HG03460 (cell line): ENCODE measurements around the gene TAS2R60.

Experiments
- ATAC-seq: cut with Tn5 transposase; IDR thresholded peaks from one replicate; pipeline ENCODE4 v1.9.1; 2021; ENCODE audit not compliant: unreplicated experiment

The TAS2R60 gene

DNA sequence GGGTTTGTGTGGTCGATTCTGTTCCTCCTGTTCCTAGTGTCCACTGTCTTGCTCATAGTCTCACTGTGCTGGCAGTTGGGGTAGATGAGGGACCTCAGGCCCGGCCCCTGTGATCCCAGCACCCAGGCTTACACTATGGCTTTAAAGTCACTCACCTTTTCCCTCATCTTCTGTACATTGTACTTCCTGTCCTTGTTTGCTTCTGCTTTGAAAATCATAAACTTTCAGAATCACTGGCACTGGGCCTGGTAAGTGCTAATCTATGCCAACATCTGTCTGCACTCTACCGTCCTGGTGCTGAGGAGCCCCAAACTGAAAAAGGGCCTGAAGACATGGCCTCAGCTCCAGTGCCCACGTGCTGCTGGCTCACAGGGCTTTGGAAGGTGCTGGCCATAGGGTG lies 5.7 kb upstream of the TAS2R60 start:
- peak; percentile 49 for ATAC-seq

DNA sequence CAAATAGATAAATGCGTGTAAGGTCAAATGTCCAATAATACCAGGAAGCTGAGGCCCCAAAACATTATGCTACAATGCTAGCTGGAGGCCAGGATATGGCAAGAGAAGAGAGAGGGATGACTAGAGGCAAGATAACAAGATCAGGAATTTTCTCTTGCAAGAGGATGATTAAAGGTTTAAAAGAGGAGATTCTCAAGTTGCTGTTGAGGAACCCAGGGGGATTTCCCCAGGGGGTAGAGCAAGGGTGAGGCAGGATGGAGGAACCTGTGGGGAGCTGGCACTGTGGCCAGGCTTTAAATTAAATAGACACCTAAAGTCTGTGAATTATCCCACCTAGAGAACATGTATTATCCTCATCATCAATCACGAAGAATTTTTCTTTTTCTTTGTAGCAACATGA lies 3.4 kb upstream of the TAS2R60 start:
- no peak for ATAC-seq

DNA sequence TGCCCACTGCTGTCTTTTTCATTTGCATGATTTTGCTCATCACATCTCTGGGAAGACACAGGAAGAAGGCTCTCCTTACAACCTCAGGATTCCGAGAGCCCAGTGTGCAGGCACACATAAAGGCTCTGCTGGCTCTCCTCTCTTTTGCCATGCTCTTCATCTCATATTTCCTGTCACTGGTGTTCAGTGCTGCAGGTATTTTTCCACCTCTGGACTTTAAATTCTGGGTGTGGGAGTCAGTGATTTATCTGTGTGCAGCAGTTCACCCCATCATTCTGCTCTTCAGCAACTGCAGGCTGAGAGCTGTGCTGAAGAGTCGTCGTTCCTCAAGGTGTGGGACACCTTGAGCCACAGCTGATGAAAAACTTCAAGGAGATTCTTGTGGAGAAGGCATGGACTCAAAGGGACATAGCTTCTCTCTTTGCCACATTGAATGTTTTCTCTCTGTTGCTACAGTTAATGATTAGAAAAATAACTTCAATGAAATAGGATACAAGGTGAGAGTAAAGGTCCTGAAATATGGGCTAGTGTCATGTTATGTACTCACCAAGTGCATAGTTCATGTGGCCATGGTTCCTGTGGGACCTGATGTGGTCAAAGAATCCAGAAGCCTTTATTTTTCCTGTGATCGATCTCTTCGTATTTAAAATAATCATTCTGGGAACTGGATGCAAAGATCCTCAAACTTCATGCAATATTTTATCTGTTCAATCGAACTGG lies 970 bp downstream of the TAS2R60 start:
- ATAC-seq = no peak

DNA sequence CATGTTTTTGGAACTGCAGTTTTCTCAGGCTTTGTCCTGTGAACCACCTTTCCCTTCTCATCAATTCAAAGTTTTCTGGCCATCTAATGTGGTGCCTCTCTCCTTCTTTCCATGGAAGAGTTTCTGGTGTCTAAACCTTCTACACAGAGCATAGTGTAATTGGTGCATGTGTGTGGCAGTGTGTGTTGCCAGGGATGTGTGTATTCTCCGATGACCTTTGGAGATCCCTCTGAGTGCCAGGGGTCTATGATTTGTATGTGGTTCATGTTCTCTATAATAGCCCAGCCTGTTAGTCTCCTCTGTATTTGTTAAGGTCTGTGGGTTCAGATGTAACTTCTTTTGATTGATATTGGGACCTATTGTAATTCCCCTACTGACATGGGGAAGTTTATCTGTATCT lies 1.5 kb downstream of the TAS2R60 start:
- ATAC-seq = no peak

DNA sequence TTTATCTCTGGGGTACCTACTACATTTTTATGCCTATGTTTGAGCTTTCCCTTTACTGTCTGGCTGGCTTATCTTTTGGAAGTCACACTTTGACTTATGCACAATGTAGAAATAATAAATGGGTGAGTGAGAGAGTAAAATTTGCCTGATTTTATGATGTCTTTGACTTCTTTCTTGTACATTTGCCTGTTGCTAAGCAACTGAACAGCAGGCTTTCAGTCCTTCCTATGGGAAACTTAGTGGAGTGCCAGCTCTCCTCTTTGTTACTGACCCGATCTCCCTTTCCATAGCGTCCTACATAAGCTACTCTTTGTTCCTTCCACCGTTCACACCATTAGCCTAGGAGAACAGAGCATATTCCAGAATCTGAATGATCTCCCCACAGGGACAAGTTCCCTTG lies 4.2 kb downstream of the TAS2R60 start:
- no peak for ATAC-seq

DNA sequence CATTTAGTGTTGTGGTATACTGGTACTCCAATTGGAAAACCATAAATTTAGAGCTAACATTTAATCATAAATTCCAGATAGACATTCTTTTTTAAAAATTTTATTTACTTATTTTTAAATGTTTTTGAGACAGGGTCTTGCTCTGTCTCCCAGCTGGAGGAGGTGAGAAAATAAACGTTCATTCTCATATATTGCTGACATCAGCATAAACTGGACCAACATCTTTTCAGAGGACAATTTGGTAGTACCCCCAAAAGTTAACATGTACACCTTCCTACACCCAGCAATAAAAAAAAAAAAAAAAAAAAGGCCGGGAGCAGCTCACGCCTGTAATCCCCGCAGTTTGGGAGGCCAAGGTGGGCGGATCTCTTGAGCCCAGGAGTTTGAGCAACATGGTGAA lies 5.2 kb downstream of the TAS2R60 start:
- no peak for ATAC-seq

DNA sequence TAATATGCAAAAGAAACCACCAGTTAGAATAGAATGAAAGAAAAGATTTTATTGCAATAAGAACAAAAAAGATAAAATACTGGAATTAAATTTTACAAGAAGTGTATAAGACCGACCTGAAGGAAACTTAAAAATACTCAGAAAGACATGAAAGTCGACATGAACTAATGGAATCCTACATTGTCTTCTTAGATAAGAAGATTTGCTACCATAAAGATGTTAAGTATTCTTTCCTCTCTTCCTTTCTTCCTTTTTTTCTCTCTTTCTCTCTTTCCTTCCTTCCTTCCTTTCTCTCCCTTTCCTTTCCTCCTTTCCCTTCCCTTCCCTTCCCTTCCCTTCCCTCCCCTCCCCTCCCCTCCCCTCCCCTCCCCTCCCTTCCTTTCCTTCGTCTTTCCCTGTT lies 6.5 kb downstream of the TAS2R60 start:
- ATAC-seq = no peak

DNA sequence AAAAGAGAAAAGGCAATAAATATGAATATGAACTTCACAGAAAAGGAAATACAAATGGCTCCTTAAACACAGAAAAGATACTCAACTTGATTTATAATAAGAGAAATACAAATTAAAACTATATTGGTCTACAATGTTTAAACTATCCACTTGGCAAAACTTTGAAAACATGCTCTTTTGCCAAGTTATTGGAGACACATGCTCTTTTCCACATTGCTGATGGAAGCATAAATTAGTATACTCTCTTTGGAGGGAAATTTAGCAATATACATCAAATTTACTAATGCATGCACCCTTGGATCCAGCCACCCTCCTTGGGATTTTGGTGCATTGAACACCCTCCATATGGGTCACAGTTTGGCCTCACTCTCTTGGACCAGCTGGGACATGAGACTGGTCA lies 7.9 kb downstream of the TAS2R60 start:
- no peak for ATAC-seq

DNA sequence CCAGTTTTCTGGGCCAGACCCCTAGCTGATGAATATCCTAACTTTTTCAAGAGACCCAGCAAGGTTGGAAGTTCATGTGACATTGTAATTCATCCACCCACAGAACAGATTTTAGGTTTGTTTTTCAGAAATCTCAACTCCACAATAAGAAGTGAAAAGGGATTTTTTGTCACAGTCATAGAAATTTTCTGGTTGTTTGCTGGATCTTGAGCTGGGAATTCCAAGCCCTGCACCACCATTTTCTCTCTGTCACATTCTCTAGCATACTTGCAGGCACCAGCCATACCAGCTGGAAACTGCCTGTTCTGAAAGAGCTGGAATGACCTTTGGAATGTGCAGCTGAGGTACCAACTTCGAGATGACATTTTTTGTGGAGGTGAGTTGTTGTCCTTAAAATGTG lies 8.5 kb downstream of the TAS2R60 start:
- no peak for ATAC-seq

DNA sequence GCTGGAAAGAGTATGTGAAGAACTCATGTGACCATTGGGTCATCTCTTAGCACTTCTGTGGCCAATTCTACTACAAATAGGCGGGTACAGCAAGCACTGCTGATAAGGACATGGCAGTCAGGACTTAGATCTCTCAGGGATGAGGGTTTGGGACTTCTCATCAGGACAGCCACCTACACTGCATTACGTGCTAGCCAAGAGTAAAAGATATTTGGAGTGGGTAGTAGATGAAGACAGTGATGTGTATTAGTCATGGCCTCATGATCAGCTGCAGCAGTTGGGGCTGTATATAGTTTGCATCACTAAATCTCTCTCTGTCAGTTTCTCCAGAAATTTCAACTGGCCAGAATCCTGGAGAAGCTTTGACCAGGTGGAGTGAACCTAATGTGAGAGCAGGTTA lies 9.2 kb downstream of the TAS2R60 start:
- no peak for ATAC-seq

DNA sequence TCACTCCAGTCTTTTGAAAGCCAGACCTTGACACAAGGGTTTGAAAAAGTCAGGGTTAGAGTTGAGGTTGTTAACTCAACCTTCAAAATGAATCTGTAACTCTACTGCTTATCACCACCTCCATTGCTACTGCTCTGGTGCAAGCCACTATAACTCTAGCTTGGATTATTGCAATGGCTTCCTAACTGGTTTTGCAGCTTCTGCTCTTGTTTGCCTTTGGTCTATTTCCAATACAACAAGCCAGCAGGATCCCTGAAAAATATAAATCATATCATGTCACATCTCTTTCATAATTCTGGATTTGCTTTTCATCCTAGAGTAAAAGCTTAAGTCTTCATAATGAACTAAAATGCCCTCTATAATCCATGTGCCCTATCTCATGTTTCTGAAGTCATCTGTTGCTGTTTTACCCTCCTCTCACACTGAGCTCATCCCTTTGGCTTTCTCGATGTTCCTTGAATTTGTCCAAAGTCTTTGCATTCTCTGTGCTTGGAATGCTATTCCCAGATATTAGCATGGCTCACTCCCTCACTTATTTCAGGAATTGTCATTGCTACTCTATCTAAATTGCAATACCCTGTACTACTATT lies 10.9 kb downstream of the TAS2R60 start:
- ATAC-seq = no peak

DNA sequence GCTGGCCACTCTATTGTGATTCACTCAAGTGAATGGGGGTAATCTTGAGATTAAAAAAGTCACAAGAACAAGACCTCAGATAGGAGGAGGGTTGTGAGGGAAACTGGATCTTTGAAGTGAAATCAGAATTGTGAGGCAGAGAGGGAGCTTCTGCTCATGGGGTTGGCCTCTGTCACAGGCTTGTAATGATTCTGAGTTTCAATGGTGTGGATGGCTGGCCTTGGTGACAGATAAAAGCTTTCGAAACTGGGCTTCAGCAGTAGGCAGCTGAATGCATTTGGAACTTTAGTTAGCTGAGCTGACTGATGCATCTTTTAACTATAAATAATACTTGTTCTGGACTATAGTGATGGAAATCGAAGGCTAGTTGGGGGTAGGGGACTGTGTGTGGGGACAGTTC lies 12.2 kb downstream of the TAS2R60 start:
- no peak for ATAC-seq

DNA sequence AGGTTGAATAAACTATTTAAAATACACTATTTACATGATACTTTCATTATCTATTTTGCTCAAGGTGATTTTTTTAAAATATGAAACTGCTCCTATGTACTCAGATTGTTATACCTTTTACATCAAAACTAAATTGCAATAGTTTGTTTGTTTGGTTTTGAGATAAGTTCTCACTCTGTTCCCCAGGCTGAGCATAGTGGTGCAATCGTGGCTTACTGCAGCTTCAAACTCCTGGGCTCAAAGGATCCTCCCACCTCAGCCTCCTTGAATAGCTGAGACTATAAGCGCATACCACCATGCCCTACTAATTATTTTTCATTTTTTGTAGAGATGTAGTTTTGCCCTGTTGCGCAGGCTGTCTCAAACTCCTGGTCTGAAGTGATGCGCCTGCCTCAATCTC lies 12.7 kb downstream of the TAS2R60 start:
- no peak for ATAC-seq

DNA sequence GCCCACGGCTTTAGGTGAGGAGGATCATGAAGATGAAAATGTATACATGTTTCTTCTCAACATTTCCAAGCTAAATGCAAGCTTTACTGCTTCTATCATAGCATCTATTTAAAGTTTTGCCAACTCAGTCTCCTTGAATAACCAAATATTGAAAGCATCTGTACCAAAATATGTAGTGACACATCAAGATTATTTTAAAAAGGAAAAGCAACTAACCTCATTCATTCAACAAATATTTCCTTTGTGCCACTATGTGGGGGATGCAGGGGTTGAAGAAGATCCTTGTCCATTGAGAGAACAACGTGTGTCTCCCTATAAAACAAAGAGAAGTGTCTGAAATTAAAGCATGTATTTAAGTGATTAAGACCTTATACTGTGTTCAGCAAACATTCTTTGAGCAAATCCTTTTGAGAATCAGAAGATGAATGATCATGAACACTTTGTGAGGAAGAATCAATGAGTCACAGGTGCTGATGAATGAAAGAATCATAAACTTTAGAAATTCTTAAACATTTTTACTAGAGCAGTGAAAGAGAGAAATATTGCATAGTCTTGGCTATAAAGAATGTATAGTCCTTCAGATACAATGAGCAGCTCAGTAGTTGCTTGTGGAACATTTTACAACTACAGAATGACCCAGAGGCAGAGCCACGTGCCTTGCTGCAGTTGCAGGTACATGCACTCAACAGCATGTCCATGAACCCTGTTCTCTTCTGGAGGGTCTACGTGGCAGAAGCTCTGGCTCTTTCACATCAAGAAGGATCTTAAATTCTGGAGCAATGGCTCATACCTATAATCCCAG lies 13.9 kb downstream of the TAS2R60 start:
- ATAC-seq = no peak

DNA sequence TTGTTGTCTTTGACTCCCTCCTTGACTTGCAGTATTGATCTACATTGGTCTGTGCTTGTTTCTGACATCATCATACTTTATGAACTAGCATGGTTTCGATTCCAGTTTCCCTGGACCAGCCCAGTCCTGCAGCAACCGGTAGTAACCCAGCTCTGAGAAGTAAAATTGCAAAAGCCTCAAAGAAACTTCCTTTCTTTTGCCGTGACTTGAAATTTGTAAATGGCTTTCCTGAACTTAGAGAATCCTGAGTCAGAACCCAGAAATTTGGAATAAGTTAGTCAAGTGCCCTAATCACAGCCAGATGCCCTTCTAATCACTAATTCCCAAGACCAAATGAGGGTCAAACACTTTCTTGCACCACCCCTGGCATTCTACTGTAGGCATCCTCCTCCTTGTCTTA lies 15.0 kb downstream of the TAS2R60 start:
- ATAC-seq = no peak

DNA sequence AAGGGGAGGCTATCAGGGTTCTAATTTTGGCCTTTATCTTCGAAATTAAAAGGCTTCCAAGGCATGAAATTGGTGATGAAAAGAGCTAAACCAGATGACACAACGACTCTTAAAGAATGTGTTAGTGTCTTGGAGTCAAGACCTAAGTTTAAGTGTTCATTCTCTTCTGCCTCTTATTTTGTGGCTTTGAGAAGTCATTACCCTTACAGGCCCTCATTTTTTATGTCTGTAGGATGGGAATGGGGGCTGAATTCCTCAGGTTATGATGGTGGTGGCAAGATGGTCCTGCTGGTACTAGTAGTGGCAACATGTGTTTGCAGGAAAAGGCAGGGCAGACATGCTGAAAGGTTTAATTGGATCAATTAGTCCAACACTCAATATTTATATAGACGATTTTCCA lies 15.4 kb downstream of the TAS2R60 start:
- ATAC-seq = no peak

DNA sequence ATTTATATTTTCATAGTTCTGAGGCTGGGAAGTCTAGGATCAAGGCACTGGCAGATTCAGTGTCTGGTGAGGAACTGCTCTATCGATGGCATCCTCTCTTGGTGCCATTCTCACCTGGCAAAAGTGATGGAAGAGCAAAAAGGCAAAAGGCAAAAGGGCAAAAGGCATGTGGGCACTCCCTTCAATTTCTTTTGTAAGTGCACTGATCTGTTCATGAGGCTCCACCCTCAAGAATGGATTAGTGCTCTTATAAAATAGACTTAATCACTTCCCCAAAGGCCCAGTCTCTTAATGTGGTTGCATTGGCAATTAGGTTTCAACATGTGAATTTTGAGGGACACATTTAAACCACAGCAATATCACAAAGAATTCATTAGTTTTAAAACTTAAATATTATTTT lies 16.1 kb downstream of the TAS2R60 start:
- no peak for ATAC-seq

DNA sequence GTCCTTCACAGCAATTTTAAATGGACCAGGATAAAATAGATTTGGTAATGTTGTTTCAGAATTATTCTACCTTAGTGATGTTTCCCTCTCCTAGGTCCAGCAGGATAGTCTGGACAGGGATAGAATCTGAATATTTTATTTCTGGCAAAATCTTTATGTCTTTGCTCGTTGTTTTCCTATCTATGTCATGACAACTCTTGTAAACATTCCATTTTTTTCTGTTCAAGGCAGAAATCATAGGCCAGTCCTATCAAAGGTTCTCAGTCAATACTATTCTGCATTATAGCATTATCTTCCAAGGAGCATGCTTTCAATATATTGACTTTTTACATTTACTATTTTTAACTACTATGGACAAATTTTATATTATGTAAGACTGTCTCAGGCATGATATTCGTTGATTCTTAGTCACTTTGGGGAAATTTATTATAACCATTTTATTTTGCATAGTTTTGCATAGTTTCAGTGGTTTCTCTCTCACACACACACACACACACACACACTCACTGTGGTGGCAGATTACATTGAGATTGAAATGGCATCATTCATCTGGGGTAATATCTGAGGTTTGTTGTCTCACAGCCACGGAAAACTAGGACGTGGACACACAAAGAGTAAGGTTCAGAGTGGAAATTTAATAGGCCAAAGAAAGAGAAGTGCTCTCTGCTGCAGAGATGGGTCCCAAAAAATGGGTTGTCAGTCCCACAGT lies 17.2 kb downstream of the TAS2R60 start:
- no peak for ATAC-seq

DNA sequence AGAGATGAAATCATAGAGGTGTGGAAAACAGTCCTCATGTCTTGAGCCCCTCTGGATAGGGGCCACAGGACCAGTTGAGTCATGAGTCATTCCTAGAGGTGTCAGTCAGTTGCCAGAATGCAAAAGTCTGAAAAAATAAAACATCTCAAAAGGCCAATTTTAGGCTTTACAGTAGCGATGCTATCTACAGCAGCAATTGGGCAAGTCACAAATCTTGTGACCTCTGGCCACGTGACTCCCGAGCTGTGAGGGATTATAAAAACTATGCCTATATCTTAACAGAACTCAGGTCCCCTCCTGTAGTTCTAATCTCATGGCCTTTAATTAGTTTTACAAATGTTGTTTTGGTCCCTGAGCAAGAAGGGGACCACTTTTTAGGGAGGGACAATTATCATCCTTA lies 18.8 kb downstream of the TAS2R60 start:
- no peak for ATAC-seq

DNA sequence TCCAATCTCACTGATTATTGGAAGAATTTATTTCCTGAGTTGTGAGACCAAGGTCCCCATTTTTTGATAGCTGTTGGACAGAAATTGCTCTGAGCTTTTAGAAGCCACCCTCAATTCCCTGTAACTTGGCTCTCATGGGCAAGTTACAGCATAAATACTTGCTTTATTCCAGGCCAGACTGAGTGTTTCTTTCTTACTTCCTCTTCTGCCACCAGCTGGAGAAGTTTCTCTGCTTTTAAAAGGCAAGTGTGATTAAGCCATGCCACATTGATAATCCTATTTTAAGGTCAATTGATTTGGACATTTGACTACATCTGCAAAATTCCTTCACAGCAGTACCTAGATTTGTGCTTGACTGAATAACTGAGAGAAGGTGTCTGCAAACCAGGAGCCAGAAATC lies 20.3 kb downstream of the TAS2R60 start:
- no peak for ATAC-seq

DNA sequence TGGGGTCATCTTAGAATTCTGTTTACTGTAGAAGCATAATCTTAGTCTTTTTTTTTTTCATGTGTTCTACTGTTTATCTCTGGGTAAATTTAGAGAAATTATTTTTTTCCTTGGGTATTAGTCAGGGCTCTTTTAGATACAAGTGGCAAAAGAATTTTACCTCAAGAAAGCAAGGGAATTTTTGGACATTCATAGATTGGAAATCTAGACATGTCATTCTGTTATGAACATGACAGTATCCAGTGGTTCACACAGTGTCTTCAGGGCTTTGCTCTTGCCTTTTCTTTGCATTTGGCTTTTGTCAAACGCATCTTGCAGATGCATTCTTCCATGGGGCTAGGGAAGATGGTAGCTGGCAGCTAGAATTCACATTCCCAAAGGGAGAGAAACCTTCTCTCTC lies 20.7 kb downstream of the TAS2R60 start:
- no peak for ATAC-seq

DNA sequence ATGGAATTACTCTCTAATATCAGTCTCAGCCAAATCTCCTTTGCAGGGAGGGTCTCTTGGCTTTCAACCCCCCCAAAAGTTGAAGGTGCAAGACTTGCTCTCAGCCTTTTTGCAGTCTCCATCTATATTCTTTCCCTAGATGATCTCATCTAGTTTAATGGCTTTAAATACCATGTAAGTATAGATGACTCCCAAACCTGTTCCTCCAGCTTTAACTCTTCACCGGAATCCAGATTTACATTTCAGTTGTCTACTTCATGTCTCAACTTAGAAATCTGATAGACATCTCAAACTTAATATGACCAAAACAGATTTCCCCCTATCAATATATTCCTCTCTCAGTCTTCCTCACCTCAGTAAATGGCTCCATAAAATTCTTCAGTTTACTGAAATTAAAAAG lies 24.5 kb downstream of the TAS2R60 start:
- ATAC-seq = no peak
